Activated CD4-positive, alpha-beta T cell treated with anti-CD3 and anti-CD28 coated beads, Interleukin-2, amount 50 U/mL, for 4 hours (primary cell): ENCODE measurements around the gene EIF3L.
A peak's percentile ranks its signal among the peaks of the same experiment; 100 is the strongest.

Source experiments
- DNase-seq, 2 experiments: peaks; one replicate each; pipeline ENCODE4 v3.0.0-alpha.2; 2020

The EIF3L gene

DNA sequence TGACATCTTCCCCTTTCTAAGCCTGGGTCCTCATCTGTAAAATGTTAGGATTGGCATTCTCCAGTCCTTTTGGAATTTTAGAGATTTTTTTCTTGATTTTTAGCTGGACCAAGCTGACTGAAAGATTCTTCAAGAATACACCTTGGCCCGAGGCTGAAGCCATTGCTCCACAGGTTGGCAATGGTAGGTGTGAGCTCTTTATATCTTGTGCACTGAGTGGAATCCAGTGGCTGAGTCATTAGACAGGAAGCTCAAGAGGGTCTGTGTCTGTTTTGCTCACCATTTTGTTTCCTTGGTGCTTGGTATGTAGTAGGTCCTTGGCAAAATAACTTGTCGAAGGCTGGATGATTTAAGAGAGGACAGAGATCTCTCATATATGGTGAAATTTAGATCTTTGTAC, 6.2 kb downstream of the EIF3L start:
- no peak for DNase-seq

GRCh38 chr22:37860796-37861421, 11.7 kb downstream of the EIF3L start:
- no peak for DNase-seq

DNA sequence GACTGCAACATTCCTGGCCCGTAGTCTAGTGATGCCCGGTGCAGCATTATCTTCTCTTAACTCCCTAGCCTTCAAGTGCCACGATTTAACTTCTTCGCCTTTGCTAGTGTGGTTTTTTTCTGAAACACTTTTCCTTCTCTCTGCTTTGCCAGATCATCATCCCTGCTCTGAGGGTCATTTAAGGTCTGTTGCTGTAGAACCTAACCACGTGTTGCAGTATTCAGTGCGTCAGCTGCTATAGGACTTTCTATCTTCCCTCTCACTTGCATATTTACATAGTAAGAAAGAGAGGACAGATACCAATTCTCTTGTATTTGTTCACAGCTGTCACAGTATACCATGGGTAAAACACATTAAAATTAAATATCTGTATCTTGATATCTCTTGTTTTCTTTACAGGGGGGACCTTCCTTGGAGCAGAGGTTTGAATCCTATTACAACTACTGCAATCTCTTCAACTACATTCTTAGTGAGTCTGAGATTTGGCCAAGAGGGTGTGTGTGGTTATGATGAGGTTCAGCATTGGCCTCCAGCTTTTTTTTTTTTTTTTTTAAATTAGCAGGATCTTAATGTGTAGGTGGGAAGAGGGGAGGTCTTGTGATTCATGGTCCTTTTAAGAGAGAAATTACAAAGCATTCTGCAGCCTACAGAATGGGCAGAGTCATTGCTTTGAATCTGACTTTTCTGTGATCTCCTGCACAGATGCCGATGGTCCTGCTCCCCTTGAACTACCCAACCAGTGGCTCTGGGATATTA, 13.5 kb downstream of the EIF3L start:
- DNase-seq = no peak

- no peak for DNase-seq
These were observed 16.3 kb downstream of the EIF3L start for GRCh38 chr22:37865510-37865909.

DNA sequence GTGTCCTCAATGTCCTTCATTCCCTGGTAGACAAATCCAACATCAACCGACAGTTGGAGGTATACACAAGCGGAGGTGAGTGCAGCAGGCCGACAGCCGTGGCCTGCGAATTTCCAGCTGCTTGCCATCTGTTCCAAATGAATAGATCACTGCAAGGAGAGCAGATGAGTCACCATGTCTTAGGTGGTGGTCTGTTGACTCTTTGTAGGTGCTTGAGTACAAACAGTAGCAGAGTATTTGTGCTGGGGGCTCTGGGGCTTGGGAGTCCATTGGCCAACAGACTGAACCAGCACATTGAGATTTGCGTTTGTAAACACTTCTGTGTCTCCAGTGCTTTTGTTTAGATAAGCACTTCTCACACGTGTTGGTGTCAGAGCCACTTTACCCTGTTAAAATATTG, 21.1 kb downstream of the EIF3L start:
- no peak for DNase-seq

DNA sequence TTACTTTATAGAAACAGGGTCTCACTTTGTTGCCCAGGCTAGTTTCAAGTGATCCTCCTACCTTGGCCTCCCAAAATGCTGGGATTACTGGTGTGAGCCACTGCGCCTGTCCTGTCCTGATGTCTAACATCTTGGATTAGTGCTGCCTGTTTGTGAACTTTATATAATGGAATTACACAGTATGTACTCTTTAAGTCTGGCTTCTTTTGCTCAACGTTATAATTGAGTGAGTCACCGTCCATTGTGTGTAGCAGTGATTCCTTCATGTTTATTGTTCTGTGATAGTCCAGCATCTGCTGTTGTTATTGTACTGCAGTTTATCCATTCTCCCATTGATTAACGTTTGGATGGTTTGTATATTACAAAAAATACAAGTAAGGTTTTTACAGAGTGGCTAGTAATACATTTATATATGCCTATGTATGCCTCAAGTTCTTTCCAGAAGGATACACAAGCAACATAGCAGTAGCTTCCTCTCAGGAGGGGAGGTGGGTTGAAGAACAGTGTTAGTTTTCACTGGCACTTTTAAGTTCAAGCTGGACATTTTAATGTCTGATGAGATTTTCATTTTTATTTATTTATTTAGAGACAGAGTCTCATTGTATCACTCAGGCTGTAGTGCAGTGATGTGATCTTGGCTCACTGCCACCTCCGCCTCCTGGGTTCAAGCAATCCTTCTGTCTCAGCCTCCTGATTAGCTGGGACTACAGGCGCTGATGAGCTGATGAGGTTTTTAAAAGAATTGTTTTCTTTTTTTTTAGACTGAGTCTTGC, 31.6 kb downstream of the EIF3L start:
- DNase-seq = no peak

DNA sequence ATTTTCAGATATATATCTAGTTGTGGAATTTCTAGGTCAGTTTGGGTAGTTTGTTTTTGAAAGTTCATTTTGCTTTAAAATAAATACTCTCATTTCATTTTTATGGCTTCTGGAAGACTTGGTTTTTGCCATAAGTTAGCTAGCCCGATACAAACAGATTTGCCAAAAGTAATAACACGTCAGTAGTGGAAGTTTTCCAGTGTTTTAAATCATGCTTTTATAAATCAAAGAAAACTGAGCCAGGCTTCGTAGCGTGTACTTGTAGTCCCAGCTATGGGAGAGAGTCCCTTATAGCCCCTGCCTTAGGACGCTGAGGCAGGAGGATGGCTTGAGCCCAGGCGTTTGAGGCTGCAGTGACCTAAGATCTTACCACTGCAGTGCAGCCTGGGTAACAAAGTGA, 35.2 kb downstream of the EIF3L start:
- no peak for DNase-seq

GRCh38 chr22:37887584-37888378, 38.6 kb downstream of the EIF3L start:
- DNase-seq = no peak

GRCh38 chr22:37891926-37892325, 42.7 kb downstream of the EIF3L start:
- DNase-seq = no peak

DNA sequence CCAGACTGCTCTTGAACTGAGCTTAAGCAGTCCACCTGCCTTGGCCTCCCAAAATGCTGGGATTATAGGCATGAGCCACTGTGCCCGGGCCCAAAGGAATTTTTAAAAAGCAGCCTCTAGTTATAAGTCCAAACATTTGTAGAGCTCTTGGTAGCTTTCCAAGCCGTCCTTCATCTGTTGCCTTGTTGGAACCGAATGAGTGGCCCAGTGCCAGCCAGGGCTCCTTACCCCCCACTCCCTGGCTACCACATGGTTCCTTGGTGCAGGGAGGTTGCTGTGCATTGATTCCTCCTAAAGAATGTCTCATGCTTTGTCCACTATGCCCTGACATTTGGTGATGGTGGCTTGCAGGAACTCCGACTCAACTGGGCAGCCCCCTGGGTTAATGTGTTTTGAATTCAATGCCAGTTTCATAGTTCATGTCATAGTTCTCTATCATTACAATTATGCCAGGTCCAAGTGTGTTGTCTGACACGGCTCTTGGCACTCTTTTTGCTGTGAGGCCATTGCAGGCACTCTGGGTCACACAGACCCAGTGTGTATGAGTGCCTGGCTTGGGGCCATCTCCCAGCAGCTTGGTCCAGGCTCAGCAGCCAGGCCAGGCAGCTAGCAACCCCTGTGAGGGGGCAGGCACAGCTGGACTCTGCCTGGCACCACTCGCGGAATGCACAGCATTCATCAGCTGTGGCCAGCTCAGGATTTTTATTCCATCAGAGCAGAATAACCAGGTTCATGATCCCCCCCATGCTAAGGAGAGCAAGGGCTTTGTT, 43.5 kb downstream of the EIF3L start:
- DNase-seq = no peak

- DNase-seq = no peak
These were observed 44.4 kb downstream of the EIF3L start for GRCh38 chr22:37893583-37893983.

- no peak for DNase-seq
These were observed 45.9 kb downstream of the EIF3L start for GRCh38 chr22:37894939-37895670.

GRCh38 chr22:37896181-37896592, 47.0 kb downstream of the EIF3L start:
- DNase-seq = no peak

- no peak for DNase-seq
These were observed 47.7 kb downstream of the EIF3L start for GRCh38 chr22:37896939-37897338.

DNA sequence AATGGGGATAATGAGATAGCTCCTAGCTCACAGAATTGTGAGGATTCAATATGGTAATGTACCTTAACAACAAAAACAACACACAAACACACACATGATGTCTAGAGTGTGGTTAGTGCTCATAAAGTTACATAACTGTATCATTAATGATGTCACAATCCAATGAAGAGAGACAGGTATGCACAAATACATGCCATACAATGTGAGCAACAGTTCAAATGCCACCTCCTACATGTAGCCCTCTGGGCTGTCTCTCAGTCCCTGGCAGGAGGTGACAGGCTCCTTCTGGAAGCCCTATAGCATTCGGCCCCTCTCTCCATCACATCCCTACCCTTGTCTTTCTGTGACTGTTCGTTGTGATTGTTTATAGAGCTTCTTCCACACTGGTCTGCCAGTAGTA, 48.6 kb downstream of the EIF3L start:
- no peak for DNase-seq

- no peak for DNase-seq
These were observed 49.4 kb downstream of the EIF3L start for GRCh38 chr22:37898441-37899181.

GRCh38 chr22:37904572-37905533, 55.6 kb downstream of the EIF3L start:
- no peak for DNase-seq

DNA sequence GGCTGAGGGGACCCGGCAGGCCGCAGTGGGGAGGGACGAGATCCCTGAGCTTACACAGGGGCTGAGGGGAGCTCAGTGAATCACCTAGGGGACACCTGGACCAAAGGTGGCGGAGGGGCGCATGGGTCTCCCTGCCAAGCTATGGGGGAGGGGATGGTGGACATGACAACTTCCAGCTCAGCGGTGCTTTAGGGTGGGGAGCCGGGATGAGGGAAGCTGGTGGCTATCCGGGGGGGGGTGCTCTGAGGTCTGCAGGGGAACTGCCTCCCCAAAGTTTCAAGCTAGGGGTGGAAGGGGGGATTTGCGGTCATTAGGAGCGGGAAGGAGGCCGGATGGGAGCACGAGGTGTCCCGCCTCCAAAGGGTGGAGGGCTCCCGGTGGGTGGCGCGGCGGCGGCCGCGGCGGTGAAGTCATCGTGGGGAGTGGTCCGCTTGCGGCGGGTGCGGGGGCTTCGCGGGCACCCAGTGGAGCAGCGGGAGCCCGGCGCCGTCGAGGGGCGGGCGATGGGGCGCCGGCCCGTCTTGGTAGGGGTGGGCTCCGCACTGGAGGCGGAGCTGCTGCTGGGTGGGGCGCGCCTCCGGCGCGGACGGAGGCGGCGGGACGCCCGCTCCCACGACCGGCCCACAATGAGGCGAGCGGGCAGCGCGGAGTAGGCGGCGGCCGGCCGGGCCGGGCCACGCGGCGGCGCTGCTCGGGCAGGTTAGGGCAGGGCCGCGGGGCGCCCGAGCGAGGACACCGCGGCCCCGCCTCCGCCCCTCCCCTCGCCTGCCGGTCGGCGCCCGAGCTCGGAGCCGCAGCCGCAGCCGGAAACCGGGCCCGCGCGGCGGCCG, 56.5 kb downstream of the EIF3L start, which contains the start of gene MICALL1:
MICALL1 (plus strand) TSS at position 764 of the 830 bp plus-strand sequence. CDS start 126 bp downstream, outside the sequence.
- peak; percentile 35 to 39 for DNase-seq
